Measurements from ENCODE around the gene AUTS2.

The AUTS2 gene

GRCh38 chr7:69906283-69906995, 308.2 kb downstream of the AUTS2 start:
- Mint-ChIP-seq H3K27ac (no peak overlapping the region), H3K4me1 (peaks cover 12% of the 10 kb centered on the region)
- no peak for TF ChIP-seq CTCF (IDR thresholded peaks at IDR 0.05; ENCODE audit: unreplicated experiment in 3 of 3)

GRCh38 chr7:69907720-69908119, 309.4 kb downstream of the AUTS2 start:
- peaks cover 8% of the 10 kb centered on the region for H3K36me3 Mint-ChIP-seq (ENCODE audit: low read depth)
- no peaks in the 10 kb centered on the region for H3K9me3 Mint-ChIP-seq
- TF ChIP-seq CTCF (IDR thresholded peaks at IDR 0.05; ENCODE audit: unreplicated experiment in 3 of 3), result no peak
- H3K4me3 Mint-ChIP-seq, result no peak overlapping the region
- H3K27ac Mint-ChIP-seq, result no peak overlapping the region
- peaks cover 12% of the 10 kb centered on the region for H3K4me1 Mint-ChIP-seq
- no peaks in the 10 kb centered on the region for H3K27me3 Mint-ChIP-seq (ENCODE audit: low read depth)

More at GRCh38 chr7:69906283-69906995, 308.2 kb downstream of the AUTS2 start:
- Mint-ChIP-seq H3K36me3 (ENCODE audit: low read depth) (peaks cover 5% of the 10 kb centered on the region), H3K27me3 (ENCODE audit: low read depth) (no peaks in the 10 kb centered on the region), H3K4me3 (no peak overlapping the region), H3K9me3 (no peaks in the 10 kb centered on the region)

- peaks cover 9% of the 10 kb centered on the region for H3K36me3 Mint-ChIP-seq (ENCODE audit: low read depth)
- no peaks in the 10 kb centered on the region for H3K27me3 Mint-ChIP-seq (ENCODE audit: low read depth)
- H3K9me3 Mint-ChIP-seq, result no peaks in the 10 kb centered on the region
- H3K4me3 Mint-ChIP-seq, result no peak overlapping the region
- H3K27ac Mint-ChIP-seq, result no peak overlapping the region
- H3K4me1 Mint-ChIP-seq, result peaks cover 15% of the 10 kb centered on the region
- TF ChIP-seq CTCF (IDR thresholded peaks at IDR 0.05; ENCODE audit: unreplicated experiment in 3 of 3), result no peak
These were observed 310.2 kb downstream of the AUTS2 start for GRCh38 chr7:69908454-69908853.

GRCh38 chr7:69910150-69910549, 311.9 kb downstream of the AUTS2 start:
- Mint-ChIP-seq H3K27me3 (ENCODE audit: low read depth) (no peaks in the 10 kb centered on the region), H3K4me1 (peaks cover 17% of the 10 kb centered on the region), H3K9me3 (no peaks in the 10 kb centered on the region), H3K36me3 (ENCODE audit: low read depth) (peaks cover 9% of the 10 kb centered on the region), H3K27ac (no peak overlapping the region), H3K4me3 (no peak overlapping the region)
- no peak for TF ChIP-seq CTCF (IDR thresholded peaks at IDR 0.05; ENCODE audit: unreplicated experiment in 3 of 3)

GRCh38 chr7:69911337-69911736, 313.1 kb downstream of the AUTS2 start:
- no peaks in the 10 kb centered on the region for H3K27me3 Mint-ChIP-seq (ENCODE audit: low read depth)
- peaks cover 9% of the 10 kb centered on the region for H3K36me3 Mint-ChIP-seq (ENCODE audit: low read depth)
- H3K9me3 Mint-ChIP-seq, result no peaks in the 10 kb centered on the region
- H3K4me1 Mint-ChIP-seq, result peaks cover 12% of the 10 kb centered on the region
- H3K4me3 Mint-ChIP-seq, result no peak overlapping the region
- H3K27ac Mint-ChIP-seq, result no peak overlapping the region
- no peak for TF ChIP-seq CTCF (IDR thresholded peaks at IDR 0.05; ENCODE audit: unreplicated experiment in 3 of 3)

GRCh38 chr7:69912141-69912540, 313.9 kb downstream of the AUTS2 start:
- no peak for TF ChIP-seq CTCF (IDR thresholded peaks at IDR 0.05; ENCODE audit: unreplicated experiment in 3 of 3)
- Mint-ChIP-seq H3K4me3 (no peak overlapping the region), H3K4me1 (peaks cover 8% of the 10 kb centered on the region), H3K27me3 (ENCODE audit: low read depth) (no peaks in the 10 kb centered on the region), H3K27ac (no peak overlapping the region), H3K36me3 (ENCODE audit: low read depth) (peaks cover 9% of the 10 kb centered on the region), H3K9me3 (no peaks in the 10 kb centered on the region)
